ENCODE data around the gene GPC6.

GPC6 gene

DNA sequence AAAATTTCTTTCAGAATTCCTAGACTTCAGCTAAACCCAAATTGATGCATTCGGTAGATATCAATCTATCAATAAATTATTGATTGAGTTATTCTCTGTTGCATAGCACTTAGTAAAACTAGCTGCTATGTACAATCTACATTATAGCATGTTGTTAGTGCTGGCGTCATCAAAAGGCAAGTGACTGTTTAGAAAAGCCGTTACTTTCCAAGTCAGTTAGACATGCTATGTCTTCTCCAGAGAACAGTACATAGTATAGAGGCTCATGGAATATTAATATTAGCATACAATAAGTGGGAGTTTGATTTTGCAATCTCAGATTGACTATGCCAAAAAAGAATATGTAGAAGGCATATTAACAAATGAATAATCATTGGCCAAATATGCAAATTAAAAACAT is 1087.3 kb downstream of the GPC6 start:
- peak in 1 of 3 experiments; percentile 39 for DNase-seq

DNA sequence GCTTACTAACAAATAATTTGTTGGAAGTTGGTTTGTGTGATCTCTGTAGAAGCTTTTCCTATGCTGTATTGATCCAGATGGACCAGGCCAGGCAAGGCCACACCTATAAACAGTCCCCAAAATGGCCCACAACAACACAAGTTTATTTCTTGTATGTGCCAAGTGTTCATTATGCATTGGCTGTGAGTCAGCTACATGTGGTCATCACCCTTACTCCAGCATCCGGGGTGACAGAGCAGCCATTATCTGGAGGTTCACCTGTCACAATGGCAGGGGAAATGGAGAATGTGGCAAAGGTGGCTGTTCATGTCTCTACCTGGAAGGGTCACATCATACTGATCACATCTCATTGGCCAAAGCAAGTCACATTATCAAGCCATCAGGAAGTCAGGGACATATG is 1088.6 kb downstream of the GPC6 start:
- no peak for DNase-seq

DNA sequence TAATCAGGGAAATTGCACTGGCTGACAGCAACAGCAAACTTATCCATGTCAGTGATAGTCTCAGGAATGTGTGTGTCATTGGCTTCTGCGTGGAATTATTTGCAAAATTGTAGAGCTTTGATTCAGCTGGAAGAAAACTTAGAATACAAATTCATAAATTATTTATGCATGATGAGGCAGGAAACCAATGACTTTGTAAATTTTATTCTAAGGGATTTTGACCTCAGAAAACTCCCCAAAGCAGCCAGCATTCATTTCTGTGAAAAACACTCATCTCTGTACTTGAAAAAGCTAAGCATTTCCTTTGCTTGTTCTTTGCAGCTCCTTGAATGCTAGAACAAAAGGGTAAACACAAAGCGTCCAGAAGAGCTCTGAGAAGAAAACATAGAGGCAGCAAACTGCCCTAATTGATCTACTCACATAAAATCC is 1090.5 kb downstream of the GPC6 start:
- DNase-seq, result peak in 1 of 3 experiments; percentile 26

DNA sequence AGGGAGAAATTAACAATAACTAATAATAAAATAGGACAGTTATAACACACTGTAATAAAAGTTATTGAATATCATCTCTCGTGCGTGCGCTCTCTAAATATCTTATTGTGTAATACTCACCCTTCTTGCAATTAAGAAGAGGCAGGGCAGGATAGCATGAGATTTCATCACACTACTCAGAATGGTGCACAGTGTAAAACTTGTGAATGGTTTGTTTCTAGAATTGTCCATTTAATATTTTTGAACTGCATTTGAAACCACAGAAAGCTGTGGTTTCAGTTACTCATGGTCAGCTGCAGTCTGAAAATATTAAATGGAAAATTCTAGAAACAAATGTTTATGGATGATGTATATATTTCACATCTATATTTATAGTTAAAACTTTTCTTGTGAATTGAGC is 1091.8 kb downstream of the GPC6 start:
- DNase-seq, result no peak

DNA sequence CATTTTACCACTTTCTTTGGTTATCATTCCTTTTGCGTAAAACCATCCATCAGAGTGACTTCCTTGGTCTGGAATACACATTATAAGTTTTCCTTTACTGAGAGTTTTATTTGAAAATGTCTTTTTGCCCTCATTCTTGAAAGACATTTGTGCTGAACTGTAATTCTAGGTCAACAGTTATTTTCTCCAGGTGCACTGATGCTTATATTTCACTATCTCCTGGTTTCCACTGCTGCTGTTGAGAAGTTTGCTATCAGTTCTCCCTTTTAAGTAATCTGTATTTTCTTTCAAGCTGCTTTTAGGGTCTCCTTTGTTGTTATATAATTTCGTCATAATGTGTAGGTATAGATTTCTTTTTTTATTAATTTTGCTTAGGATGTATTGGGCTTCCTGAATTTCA is 1092.9 kb downstream of the GPC6 start:
- DNase-seq, result no peak

DNA sequence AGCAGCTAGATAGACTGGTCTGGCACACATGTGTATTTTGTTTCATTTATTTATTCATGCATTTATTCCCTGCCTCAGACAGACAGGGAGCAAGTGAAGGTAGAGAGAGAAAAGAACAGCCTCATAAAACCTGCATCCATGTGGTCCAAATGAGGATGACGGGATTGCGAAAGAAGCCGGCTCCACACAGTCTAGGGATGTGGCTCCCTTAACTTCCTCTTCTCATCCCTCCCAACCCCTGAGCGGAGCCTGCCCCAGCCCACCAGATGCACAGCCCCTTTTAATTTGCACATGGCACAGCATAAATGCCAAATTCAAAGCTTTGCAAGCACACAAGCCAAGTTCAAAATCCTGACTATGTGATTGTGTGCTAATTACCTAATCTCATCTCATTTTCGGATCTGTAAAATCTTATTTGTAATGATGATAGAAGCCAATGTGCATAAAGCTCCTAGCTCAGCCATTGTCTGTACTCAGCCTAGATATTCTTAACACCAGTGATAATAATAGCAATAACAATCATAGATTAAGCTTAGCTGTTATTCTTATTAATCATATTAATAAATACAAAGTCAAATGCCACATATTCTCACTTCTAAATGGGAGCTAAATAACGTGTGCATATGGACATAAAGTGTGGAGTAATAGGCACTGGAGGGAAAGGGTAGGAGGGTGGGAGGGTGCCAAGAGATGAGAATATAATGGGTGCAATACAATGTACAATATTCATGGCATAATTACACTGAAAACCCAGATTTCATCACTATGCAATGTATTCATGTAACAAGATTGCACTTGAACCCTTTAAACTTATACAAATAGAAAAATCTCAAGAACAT is 1096.5 kb downstream of the GPC6 start:
- DNase-seq, result no peak

DNA sequence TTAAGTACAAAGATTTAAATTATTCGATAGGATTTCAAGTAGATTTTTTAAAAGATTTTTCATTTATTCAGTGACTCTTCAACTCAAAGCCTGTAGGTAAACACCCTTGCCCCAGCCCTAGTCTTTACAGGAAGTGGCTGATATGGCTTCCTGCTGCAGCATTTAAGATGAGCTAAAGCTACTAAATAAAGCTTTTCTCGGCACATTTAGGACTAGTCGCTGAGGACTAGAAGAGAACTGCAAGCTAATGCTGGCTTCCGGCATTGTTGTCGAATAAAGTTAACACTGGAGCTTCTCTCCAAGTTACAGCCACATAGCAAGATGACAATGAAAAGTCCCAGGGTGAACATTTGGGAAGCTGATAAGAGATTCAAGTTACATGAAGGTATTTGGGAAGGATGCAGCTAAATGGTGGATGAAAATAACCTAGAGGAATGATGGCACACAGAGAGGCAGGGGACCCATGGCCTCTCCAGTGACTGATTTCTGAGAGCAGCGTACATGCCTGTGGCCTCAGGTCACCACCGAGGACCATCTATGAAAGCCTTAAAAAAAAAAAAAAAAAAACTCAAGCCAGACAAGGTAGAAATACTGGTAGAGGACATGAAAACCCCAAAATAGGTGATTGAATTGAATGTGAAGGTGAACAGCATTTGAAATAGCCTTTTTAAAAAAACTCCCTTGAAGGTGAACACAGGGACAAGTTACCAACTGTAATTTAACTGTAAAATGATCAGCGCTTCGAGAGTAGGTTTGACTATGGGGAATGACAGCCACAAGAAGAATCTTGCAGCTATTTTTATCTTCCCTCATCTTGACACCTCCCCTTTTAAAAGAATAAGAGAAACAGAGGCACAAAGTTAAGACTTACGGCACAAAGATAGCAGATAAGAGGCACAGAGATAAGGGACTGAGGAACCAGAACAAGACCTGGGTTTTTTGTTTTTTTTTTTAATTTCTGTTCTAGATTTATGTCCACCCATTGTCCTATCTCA is 1097.5 kb downstream of the GPC6 start:
- DNase-seq, result no peak

DNA sequence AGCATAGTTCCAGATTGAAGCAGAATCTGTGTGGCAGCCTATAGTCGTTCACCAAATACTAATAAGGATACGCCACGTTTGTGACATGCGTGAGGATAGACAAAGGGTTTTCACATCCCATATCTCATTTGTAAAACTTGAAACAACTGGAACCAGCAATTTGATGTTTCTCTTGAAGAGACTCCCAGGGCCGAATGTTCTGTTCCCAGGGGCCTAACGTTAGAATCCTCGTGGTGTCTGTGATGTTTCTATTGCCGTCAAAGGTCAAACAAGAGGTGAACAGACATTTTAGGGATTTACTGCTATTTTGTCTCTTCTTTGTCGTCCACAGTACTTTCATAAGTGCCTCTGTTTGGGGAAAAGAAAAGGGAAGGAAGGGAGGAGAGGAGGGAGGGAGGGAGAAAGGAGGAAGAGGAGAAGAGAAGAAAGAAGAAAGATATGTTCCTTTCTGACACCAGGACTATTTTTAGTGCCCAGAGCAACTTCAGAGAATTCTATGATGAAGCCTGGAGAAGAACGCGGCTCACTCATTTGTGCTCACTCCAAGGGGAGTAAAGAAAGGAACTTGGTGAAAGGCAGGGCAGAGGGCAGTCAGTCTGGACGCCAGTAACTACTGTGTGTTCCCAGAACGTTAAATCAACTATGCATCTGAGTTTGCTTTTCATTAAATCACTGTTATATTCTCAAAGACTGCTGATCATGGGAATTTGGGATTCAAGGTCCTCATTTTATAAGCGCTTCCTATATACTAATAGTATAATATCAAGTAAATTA is 1098.3 kb downstream of the GPC6 start:
- DNase-seq, result no peak

DNA sequence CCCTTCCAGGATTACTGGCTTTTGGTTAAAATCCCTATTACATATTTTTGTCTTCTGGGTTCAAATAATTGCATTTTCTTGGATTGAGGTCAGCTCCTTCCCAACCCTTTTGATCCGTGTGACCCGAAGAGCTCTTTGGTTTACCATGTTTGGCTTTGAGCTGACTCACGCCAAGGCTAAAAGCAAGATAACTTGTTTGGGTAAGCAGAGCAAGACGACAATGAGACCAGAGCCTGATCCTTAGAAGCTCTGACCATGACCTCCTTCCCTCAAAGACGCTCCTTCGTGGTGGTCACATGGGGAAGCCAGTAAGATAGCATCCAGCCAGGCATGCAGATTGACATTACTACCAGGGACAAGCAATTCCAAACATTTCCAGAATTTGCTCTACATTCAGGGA is 1099.0 kb downstream of the GPC6 start:
- no peak for DNase-seq

DNA sequence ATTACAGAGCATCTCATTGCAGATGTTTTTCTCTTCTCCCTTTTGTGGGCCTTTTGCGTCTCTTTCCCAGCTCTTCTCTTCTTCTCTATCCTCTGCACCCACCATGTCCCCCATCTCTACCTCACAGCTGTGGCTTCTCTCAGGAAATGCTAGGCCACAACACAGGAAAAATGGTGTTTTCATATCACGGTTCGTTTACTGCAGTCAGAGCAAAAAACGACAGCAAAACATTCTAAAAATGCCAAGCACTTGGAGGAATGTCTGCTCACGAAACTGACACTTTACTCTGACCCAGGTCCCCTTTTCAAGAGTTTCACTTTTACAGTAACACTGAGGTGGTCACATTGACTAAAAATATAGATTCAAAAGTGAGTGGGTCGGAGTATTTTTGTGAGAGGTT is 1100.7 kb downstream of the GPC6 start:
- no peak for DNase-seq

DNA sequence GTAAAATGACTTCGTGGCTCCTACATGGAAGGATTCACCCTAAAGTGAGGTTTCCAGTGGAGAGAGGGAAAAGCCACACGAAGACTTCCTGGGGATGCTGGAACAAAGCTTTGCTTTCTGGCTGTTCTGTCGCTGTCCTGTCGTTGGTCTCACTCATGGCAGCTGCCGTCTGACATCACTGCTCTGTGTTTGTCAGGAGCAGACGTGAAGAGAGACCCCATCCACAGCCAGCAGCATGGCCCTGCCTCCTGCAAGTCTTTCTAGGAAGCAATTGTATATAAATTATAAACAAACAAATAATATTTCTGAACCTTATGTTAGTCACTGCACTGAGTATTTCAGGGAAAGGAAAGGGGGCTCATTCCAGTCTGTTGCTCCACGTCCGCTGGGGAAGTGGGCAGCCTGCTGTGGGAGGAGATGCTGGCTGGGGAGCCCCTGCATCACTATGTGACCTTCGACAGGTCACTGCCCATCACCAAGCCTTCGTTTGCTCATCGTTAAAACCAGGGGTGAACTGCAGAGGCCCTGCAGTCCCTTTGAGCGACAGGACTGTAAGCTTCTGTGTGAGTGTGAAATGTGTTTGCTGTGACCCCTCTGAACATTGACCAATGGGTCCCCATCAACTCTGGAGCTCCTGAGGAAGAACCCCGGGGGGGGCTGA is 1101.9 kb downstream of the GPC6 start:
- no peak for DNase-seq

DNA sequence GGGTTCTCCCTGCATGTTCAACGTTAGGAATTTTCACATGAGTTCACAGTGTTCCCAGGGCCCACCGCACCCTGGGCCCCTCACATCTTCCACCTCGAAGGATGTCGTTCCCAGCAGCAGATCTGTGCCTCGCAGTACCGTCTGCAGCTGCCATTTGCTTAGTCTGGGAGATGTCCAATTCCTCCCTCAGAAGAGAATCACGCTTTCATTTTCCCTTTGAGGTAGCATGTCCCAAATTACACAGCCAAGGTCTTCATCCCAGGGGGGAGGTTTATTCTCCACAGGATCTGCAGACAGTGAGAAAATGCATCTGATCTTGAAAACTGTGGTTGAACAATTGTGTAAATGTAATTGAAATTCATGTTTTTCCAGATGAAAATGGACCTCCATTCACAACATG is 1102.7 kb downstream of the GPC6 start:
- no peak for DNase-seq

DNA sequence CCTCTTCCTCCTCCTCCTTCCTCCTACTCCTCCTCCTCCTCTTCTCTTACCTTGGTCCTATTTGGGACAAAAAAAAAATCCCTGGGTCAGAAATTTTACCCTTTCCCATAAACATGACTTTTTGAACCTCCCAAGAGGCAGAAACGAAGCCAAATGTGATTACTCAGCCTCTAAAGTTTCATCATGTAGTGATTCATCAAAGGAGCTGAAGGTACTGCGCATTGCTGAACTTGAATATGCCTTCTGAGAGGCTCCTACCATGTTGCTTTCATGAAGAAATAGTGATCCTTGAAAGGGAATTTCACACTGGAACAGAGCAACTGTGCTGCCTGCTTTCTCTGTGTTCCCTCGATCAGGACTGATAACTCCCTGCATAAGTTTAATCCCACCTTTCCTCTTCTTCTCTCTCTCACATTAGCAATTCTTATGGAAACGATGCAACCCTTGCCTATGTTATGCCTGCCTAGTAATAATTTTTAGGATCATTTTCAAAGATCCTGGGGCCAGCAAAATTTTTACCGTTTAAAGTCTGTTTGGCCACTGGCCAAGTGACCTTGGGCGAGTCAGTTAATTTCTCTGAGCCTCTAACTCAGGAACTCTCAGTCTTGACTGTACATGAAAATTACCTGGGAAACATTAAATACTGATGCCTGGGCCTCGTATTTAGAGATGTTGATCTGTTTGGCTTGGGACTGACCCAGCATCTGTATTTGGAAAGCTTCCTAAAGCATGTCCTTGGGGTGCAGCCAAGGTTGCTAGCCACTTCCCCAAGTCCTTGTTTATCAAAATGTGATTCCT is 1103.3 kb downstream of the GPC6 start:
- no peak for DNase-seq

DNA sequence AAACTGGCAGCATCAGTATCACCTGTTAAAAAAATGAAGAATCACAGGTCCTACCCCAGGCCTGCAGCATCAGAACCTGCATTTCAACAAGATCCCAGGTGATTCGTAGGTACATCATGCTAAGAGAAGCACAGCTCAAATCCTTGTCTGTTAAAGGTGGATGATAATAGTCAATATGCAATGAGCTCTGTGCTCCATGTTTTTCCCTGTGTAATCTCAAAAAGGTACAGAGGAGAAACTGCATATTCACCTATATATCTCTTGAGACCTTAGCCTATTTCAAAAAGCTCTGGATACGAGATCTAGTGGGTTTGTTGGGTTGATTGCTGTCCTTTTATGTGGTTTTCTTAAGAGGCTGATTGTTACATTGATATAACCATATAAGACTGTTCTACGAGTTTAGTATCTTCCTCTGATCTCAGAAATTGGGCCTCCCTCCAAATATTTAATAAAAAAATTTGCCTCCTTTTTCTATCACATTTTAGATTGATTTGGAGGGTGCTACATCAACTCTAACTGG is 1104.0 kb downstream of the GPC6 start:
- no peak for DNase-seq

DNA sequence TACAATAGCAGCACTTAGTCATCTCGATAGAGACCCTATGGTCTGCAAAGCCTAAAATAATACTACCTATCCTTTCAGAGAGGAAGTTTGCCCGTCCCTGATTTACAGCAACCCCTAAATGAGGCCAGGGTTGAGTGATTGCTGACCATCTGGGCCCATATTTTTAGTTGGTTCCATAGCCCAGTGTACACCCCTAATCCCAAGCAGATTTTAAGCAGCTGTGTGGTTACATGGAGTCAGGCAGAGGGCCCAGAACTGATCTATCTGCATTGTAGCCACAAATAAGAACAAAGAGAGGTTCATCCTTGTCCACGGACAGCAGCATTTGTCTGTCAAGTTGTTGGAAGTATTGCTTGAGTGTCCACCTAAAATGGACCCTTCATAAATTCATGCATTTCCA is 1104.7 kb downstream of the GPC6 start:
- no peak for DNase-seq

DNA sequence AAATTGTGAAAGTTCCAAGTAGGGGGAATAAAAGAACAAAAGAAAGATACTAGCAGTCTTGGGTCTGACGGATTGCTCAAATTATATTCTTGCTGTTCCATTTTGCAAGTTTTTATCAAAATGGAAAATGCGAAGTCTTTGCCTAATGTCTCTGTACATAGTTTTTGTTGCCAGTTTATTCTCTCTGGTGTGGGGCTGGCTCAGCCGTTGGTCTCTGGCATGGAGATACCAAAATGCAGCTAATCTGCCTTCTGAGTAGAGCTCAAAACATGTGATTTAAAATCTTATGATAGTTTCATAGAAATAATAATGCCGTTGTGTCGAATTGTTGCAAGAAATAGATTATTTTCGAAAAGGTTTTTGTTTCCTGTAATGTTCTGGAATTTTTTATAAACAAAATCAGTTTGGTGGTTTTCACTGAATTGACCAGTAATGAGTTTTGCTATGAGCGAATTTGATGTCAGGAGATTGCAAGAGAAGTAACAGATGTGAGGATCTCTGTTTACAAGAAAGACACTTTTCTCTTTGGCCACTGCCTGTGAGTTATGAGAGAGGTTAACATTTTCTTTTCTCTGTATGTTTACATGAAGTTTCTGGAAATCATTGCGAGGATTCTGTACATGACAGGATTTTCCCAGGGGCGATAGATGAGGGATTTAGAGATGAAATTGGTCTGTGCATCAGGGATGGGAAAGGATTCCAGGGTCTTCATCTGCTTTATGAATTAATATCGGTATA is 1105.9 kb downstream of the GPC6 start:
- no peak for DNase-seq

DNA sequence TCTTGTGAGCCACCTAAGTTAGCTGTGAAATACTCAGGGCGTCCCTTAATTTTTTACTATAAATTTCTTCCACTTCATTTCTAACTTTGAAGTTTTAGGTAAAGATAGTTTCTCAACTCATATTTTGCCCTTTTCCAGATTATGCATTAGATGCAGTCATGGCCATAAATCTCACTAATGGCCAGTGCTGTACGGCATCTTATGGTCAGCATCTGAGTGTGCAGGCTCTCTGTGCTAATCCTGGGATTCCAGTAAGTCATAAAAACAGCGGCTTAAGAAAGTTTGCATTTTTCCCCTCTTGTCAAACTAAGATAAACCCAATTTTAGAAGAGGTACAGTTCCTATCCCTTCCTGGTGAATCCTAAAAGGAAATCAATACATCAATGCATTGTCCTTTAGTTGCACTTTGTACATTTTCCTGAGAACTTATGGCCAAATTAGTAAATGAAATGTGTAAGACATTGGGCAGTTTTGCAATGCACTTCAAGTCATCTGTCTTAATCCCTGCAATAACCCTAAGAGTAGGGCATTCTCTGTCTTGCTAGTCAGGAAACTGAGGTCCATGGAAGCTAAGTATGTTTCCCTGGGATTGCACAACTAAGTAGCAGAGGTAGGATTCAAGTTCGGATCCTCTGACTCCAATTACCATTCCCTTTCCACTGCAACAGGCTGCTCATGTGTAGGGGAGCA is 1106.7 kb downstream of the GPC6 start:
- DNase-seq, result no peak

DNA sequence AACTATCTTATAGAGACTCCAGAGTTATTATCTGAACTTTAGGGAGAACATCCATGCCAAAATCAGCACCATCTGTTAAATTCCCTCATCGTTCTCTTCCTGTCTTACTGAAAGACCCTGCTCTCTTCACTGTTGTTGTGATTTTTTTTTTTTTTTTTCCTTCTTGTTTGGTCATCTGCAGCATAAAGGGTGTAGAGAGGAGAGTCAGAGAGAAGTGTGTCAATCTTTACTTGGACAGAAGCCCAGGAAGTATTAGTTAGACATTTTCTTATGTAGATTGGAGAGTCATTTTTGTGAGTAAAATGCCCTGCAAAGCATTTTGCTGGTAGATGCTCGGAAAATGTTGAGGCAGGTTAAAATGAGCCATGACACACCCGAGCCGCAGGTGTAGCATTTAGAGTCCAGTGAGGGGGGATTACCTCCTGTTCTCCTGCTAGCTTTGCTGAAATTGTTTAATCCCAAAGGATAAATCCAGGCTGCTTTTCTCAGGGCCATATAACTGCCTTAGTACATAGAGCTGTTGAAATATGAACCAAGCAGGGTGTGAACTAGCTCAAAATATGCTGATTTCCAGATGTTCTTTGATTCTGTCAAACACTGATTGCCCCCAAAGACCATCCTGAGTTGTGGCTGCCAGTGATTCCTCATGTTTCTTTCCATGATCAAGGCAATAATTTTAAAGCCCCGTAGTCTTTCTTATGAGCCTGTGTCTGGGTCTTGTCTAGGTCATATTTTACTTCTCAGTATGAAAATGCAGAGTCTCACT is 1109.3 kb downstream of the GPC6 start:
- no peak for DNase-seq

DNA sequence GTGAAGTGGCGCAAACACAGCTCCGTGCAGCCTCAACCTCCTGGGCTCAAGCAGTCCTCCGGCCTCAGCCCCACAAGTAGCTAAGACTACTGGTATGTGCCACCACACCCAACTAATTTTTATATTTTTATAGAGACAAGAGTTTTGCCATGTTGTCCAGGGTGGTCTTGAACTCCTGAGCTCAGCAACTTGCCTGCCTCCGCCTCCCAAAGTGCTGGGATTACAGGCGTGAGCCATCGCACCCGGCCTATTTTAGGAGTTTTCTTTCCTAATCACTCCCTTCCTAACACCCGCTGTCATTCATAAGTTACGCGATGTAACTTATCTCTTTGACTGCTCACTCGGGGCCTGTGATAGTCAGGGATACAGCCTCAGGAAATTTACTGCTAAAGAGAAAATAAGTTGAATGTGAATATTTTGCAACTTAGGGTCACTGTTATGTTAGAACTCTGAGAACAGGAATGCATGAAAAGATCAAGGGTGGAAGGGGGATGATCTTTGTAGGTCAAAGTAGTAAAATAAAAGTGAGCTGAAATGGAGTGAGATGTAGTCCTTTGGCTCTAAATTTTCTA is 1112.6 kb downstream of the GPC6 start:
- no peak for DNase-seq
